Type B pancreatic cell (in vitro differentiated cells): ENCODE results near the gene SMIM30. TPM values are rescaled to one million over a fixed set of nuclear protein-coding genes. Genes with fewer than 3 reads are reported as not detected.
A peak's percentile ranks its signal among the peaks of the same experiment; 100 is the strongest.

Source experiments
- DNase-seq: peaks from one replicate; pipeline ENCODE4 v3.0.0; 2021; ENCODE audit warnings: mixed read lengths; ENCODE audit not compliant: unreplicated experiment; ENCODE audit errors: extremely low spot score
- H3K27ac Mint-ChIP-seq: 2 replicates; pipeline ENCODE4 v1.8.0; 2021; ENCODE audit warnings: mild to moderate bottlenecking, mixed read lengths
- H3K27me3 Mint-ChIP-seq: 2 replicates; pipeline ENCODE4 v1.8.0; 2021; ENCODE audit warnings: mixed read lengths
- H3K36me3 Mint-ChIP-seq: 2 replicates; pipeline ENCODE4 v1.8.0; 2021; ENCODE audit warnings: mixed read lengths
- H3K4me1 Mint-ChIP-seq: one replicate; pipeline ENCODE4 v1.8.0; 2021; ENCODE audit warnings: mixed read lengths; ENCODE audit not compliant: unreplicated experiment
- H3K4me3 Mint-ChIP-seq: 2 replicates; pipeline ENCODE4 v1.8.0; 2021; ENCODE audit warnings: mild to moderate bottlenecking, mixed read lengths
- H3K9me3 Mint-ChIP-seq: 2 replicates; pipeline ENCODE4 v1.8.0; 2021; ENCODE audit warnings: mixed read lengths
- total RNA-seq: library from RNA; stranded (reverse); gene quantifications from 2 replicates; pipeline ENCODE4 v1.2.1, GENCODE V29; 2021; ENCODE audit warnings: low replicate concordance
- TF ChIP-seq, protein P1 (sequence below): fragments of 200-600 bp; sonication (generic); conservative IDR thresholded peaks from 2 replicates; pipeline ENCODE4 v1.5.0; 2021; ENCODE audit warnings: antibody characterized with exemption, mild to moderate bottlenecking

The SMIM30 gene
- total RNA-seq, 1 donor from 2014 or later, result 43.6 TPM

DNA sequence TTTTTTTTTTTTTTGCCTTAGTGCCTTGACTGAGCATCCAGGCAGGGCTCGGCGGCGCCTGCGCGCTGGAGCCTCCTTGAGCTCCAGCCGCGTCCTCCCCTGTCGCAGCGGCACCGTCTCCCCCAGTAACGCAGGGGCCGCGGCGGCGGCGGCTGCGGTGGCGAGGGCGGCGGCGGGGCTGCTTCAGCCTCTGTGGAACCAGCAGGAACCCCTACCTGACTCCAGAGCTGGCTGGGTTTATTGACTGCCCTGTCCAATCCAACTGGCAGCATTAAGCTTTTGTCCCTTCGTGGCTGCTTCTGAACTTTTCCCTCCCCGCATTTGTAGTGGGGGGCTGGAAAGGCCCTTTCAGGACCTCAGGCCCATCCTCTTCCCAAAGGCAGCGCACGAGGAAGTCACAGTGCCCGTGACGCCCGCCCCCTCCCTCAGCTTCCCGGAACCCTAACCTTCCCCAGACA lies 31.9 kb downstream of the SMIM30 start, which contains the start of gene GPR85:
TSS of gene GPR85 (minus strand) at position 397 of the 458 bp plus-strand sequence. CDS start 2,106 bp downstream, outside the sequence.
- TF ChIP-seq, protein P1, sequence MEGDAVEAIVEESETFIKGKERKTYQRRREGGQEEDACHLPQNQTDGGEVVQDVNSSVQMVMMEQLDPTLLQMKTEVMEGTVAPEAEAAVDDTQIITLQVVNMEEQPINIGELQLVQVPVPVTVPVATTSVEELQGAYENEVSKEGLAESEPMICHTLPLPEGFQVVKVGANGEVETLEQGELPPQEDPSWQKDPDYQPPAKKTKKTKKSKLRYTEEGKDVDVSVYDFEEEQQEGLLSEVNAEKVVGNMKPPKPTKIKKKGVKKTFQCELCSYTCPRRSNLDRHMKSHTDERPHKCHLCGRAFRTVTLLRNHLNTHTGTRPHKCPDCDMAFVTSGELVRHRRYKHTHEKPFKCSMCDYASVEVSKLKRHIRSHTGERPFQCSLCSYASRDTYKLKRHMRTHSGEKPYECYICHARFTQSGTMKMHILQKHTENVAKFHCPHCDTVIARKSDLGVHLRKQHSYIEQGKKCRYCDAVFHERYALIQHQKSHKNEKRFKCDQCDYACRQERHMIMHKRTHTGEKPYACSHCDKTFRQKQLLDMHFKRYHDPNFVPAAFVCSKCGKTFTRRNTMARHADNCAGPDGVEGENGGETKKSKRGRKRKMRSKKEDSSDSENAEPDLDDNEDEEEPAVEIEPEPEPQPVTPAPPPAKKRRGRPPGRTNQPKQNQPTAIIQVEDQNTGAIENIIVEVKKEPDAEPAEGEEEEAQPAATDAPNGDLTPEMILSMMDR, result no peak
- peak; percentile 79 for DNase-seq
- Mint-ChIP-seq H3K36me3 (no peaks in the 10 kb centered on the region), H3K4me1 (peaks cover 20% of the 10 kb centered on the region), H3K27ac (peak within 1 kb of the TSS; percentile 50), H3K4me3 (peak within 1 kb of the TSS; percentile 86), H3K27me3 (peaks cover 8% of the 10 kb centered on the region), H3K9me3 (no peaks in the 10 kb centered on the region)

DNA sequence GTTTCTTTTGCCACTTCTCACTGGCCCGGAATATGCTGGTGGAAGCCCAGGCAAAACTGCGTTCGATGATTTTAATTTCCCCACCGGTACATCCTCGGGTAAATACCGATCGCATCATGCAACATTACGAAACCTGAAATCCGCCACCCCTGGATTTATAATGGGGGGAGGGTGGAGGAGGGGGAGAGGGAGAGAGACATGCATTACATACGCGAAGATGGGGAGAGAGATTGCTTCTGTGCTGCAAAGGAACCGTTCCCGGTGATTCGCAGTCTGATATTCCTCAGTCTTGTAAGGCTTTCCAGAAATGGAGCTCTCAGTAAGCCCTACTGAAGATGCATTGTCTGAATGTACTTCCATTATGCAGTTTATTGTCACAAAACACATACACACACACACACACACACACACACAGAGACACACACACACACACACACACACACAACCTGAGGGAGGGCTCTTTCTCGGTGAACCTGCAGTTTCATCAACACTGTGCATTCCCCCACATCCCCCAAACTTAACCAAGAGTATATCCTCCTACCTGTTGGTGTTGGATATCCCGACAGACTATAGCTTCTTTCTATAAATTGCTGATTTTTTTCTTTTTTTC lies 32.5 kb downstream of the SMIM30 start:
- Mint-ChIP-seq H3K27me3 (peaks cover 8% of the 10 kb centered on the region), H3K27ac (peak overlapping the region; percentile 50), H3K4me1 (peaks cover 20% of the 10 kb centered on the region), H3K4me3 (peak overlapping the region; percentile 82), H3K36me3 (no peaks in the 10 kb centered on the region), H3K9me3 (no peaks in the 10 kb centered on the region)
- TF ChIP-seq, protein P1, result no peak
- no peak for DNase-seq

DNA sequence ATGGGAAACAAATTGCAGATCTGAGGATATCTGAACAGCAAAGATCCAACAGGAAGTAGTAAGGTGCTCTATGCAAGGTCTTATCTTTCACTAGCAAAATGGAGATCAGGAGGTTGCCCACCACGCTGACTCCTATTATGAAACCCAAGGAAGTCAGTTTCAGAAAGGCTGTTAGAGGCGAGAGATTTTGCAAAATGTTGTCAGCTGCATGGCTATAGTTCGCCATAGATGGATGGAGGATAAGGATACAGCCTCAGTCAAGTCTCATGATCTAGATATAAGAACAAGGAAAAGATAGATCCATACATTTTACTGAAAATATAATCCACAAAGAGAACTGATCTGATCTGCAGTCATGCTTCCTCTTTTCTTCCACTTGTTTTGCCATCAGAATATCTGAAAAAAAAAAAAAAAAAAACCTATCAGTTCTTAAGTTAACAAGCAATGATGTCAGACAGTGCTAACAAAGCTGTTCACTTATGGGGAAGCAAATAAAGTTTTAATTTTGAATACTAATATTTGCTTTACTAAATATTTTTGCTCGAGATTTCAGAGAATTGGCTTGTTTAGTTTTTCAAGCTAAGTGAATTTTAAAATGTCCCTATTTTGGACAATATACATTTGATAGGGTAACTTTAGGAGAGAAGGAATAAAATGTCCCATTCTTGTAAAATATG lies 33.7 kb downstream of the SMIM30 start:
- TF ChIP-seq, protein P1, result no peak
- Mint-ChIP-seq H3K36me3 (no peaks in the 10 kb centered on the region), H3K4me3 (peak overlapping the region; percentile 82), H3K9me3 (no peaks in the 10 kb centered on the region), H3K27ac (no peak overlapping the region), H3K27me3 (peaks cover 8% of the 10 kb centered on the region), H3K4me1 (peaks cover 20% of the 10 kb centered on the region)
- no peak for DNase-seq

DNA sequence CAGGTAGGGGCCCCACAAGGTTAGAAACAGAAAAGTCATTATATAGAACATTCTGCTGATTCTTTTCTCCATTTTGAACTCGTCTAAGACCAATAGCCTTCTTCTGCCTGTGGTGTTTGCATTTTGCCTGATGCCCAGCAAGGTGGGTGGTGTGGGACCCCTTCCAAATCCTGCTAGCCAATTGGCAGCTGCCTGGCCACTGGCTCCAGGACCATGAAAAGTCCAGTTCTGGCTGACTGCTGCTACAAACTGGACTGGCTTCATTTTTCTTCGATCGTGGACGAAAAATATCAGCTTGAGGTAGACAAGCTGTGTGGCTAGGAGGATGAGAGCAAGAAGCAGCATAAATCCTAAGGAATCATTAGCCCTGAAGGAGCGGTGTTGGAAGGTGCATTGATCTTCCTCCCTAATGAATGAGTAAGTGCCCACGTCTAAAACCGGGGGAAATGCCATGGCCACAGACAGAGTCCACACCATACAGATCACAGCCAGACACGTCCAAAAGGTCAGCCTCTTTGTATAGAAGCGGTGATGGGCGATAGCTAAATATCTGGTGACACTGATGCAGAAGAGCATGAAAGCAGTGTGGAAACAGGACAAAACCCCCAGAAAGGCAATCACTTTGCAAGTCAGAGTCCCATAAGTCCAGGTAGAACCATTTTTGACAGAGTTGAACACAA lies 34.4 kb downstream of the SMIM30 start:
- Mint-ChIP-seq H3K4me1 (peaks cover 20% of the 10 kb centered on the region), H3K27me3 (peaks cover 8% of the 10 kb centered on the region), H3K27ac (no peak overlapping the region), H3K36me3 (no peaks in the 10 kb centered on the region), H3K4me3 (peak overlapping the region; percentile 29), H3K9me3 (no peaks in the 10 kb centered on the region)
- TF ChIP-seq, protein P1, result no peak
- DNase-seq, result no peak

DNA sequence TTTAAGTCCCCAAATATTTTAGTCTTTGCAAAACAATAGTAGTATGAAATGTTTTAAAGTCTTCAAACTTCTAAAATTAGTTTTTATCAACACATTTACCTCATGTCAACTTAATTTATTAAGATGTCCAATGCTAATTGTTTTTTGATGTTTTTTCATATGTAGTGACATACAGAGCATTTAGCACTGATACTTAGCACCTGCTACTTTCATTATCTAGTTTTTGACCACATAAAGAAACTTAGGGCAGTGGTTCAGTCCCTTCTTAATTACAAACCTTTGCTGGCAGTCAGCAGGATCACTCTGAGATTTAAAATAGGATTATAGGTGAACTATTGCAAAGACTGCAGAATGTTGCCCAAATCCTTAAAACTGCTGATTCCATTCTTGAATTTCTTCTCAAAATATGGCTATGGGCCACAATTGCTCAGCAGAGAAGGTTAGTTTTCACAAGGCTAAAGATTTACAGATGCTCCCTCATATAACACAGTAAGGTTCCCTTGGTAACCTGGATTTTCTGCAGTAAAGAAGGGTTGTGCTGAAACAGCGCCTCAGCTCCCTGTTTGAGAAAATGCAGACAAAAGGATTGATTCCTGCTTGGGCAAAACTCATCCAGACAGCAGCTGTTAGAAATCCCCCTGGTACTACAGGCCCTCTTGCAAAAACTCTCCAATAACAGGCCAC lies 35.1 kb downstream of the SMIM30 start:
- Mint-ChIP-seq H3K4me1 (peaks cover 20% of the 10 kb centered on the region), H3K27me3 (peaks cover 8% of the 10 kb centered on the region), H3K36me3 (no peaks in the 10 kb centered on the region), H3K9me3 (no peaks in the 10 kb centered on the region), H3K4me3 (no peak overlapping the region), H3K27ac (no peak overlapping the region)
- TF ChIP-seq, protein P1, result no peak
- DNase-seq, result no peak
